LNCAP (cell line): ENCODE results near the gene IL19.

Experiments
- TF ChIP-seq, protein P1 (sequence below): fragments of 450-650 bp; IDR thresholded peaks from 2 replicates; pipeline ENCODE4 v1.5.1; 2017; ENCODE audit warnings: mild to moderate bottlenecking

Gene IL19

DNA sequence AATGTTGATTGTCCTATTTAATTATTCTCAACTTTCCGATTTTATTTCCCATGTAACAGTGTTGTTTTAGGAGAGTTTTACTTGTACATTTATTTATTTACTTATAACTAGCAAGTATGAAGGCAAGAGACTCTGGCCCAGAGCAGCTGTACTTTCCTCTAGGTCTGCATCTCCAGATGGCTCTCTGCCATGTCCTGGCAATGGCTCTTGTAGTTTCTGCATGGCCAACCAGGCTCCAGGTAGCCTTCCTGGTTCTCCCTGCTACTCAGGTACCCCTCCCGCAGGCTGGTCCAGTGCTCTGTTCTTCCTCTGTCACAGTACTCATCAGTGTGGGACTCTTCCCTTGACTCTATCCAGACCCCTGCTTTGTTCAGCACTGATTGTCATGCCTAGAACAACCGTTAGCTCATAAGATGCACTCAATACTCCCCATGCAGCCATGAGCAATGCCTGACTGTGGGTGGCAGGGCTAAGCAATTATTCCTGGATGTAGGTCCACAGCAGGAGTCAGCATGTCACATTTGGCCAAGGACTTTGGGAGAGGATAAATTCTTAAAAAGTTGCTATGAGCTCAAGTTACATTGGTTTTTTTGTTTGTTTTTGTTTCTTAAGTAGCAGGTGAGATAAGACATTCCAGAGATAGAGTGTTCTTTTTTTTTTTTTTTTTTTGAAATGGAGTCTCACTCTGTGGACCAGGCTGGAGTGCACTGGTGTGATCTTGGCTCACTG, 84.0 kb downstream of the IL19 start:
- TF ChIP-seq, protein P1, sequence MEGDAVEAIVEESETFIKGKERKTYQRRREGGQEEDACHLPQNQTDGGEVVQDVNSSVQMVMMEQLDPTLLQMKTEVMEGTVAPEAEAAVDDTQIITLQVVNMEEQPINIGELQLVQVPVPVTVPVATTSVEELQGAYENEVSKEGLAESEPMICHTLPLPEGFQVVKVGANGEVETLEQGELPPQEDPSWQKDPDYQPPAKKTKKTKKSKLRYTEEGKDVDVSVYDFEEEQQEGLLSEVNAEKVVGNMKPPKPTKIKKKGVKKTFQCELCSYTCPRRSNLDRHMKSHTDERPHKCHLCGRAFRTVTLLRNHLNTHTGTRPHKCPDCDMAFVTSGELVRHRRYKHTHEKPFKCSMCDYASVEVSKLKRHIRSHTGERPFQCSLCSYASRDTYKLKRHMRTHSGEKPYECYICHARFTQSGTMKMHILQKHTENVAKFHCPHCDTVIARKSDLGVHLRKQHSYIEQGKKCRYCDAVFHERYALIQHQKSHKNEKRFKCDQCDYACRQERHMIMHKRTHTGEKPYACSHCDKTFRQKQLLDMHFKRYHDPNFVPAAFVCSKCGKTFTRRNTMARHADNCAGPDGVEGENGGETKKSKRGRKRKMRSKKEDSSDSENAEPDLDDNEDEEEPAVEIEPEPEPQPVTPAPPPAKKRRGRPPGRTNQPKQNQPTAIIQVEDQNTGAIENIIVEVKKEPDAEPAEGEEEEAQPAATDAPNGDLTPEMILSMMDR, result no peak

DNA sequence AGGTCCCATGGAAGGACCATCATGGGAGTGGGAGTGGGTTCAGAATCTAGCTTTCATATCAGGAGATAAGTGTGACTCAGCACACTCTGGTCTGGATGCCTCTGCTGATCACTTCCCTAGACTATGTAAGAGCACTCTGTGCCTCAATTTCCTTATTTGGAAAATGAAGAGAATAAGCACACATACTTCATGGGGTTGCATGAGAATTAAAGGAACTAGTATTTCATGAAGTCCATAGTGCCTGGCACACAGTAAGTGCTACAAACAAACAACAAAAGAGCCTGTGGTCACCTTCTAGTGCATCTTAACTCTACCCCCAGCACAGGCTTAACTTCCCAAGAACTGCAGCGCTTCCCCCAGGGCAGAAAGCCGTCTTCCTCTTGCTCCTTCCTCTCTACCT, 85.3 kb downstream of the IL19 start:
- TF ChIP-seq, protein P1, result no peak

DNA sequence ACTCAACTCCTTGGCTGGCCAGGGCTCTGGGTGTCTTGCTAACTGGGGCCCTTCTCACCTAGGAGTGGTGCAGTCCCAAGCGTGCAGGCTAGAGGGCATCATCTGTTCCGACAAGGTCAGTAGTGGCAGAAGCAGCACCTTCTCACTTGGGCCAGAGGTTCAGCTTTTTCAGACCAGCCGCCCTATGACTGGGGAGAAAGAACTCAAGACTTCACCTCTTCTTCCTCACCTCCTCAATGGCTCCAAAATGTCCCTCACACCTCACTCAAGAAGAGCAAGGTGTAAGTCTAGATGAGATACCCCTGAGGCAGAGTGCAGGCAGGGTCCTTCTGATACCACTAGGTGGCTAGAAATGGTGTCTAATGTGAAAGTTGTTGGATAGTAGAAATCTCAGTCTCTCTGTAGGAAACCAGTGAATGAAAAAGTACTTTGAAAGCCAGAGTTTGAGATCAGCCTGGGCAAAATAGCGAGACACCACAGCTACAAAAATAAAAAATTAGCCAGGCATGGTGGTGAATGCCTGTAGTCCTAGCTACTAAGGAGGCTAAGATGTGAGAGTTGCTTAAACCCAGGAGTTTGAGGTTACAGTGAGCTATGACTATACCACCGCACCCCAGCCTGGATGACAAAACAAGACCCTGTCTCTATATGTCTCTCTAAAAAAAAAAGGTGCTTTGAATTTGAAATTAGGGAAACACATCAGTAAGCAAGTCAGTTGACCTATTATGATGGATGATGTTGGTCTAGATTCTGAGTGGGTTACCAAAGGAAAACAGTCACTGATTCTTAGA, 86.3 kb downstream of the IL19 start:
- TF ChIP-seq, protein P1, result 0 out of 2 replicates have a peak, but pooled peaks have one; percentile 17

DNA sequence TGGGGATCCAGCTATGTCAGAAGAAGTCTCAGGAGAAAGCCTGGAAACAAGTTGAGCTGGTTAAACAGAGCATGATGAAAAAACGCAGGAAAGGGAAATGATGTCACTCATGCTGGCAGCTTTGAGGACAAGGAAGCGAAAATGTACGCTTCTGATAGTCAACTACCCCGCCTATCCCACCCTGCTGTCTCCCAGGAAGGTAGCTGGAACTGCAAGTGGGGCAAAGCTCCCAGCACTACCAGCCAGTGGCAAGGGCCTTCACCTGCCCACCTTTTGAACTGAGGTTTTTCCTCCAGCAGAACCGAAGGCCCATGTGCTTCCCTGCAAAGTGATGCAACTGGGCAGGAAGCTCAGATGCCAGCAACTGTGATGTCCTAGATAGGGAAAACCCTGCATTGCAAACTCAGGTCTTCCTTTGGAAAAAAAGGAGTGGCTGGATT, 88.5 kb downstream of the IL19 start:
- TF ChIP-seq, protein P1, result no peak

DNA sequence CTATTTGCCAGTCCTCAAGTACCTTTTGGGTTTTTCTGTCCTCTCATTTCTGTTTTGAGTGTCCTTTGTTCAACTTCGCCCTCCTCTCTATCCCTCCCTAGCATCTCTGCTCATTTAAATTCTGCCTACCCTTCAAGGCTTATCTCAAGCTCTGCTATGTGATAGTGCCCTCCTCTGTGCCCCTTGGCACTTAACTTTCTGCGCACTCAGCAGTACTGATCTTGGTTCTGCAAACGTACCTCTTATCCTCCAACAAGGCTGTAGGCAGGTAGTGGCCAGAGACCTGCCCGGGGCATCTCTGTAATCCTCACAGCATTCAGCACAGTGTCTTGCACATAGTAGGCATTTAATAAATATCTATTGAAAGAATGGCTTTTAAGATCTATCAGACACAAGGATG, 89.6 kb downstream of the IL19 start:
- TF ChIP-seq, protein P1, result no peak

DNA sequence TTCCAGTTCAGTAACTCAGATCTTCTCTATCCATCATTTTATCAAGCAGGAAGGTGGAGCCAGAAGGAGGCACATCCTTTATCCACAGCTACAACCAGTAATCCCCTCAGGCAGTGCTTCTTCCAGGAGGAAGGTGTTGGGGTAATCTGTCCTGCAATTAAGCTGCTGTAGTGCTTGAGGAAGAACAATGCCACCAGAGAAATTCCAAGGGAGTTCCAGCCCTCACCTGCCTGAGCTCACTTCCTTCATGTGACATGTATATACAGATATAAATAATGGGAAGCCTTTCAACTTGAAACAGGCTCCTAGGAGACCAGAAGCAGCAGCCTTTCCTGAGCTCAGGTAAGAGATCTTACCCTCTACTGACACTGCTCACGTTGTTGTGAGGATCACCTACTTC, 92.7 kb downstream of the IL19 start:
- TF ChIP-seq, protein P1, result no peak

DNA sequence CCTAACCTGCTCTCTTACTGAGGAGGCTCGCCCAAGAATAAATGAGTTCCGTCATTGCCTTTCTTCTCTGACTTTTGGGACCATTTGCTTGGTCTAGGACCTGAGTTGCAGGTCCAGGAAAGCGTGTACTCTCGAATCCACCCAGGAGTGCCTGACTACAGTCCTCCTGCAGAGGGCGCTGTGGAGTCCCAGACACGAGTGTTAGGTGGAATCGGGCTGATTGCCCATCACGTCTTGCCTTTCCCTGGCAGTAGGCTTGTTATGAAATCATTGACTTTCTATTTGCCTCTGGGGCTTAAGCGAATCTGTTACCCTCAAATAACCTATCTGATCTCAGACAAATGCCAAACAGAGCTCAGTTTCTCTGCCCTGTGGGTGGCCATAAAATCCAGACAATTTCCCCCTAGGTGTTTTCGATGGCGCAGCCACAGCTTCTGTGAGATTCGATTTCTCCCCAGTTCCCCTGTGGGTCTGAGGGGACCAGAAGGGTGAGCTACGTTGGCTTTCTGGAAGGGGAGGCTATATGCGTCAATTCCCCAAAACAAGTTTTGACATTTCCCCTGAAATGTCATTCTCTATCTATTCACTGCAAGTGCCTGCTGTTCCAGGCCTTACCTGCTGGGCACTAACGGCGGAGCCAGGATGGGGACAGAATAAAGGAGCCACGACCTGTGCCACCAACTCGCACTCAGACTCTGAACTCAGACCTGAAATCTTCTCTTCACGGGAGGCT, 94.5 kb downstream of the IL19 start, which contains the start of gene IL20:
IL20 (plus strand) TSS at position 685 of the 733 bp plus-strand sequence. CDS start 230 bp downstream, outside the sequence.
- TF ChIP-seq, protein P1, result peak; percentile 100
